CD4-positive, alpha-beta T cell (primary cell): ENCODE data around the gene ZNF804B. TPM values are rescaled to one million over a fixed set of nuclear protein-coding genes. Genes with fewer than 3 reads are reported as not detected.

Experiments
- ATAC-seq: fragments of 200-7000 bp; cut with Tn5 transposase; one replicate; pipeline ENCODE4 v1.10.0; 2022; ENCODE audit warnings: mild to moderate bottlenecking; ENCODE audit not compliant: poor library complexity
- CTCF ChIA-PET: fragments of 350-600 bp; sonication (Branson Sonifier 250); formaldehyde crosslinking; loops from one replicate; lab custom pipeline; 2021; ENCODE audit warnings: antibody characterized with exemption, inconsistent platforms; lab: Charles Lee
- POLR2A ChIA-PET: fragments of 350-600 bp; sonication (Branson Sonifier 250); formaldehyde crosslinking; loops from one replicate; lab custom pipeline; 2021; ENCODE audit warnings: antibody characterized with exemption, inconsistent platforms; lab: Charles Lee
- DNase-seq, 14 experiments: peaks; one replicate each; pipeline ENCODE4 v3.0.0-alpha.2; 2013 to 2020; ENCODE audit warnings: mixed read lengths in 2 of 14
- H3K27ac ChIP-seq, 2 donors: one replicate each; pipeline versions ENCODE4 v1.5.1 to v1.7.0; 2013; ENCODE audit warnings: low read length in 2 of 2, low read depth in 1 of 2, mild to moderate bottlenecking in 1 of 2
- H3K27me3 ChIP-seq, 2 experiments: 1 replicate in 1 of 2; 2 replicates in 1 of 2; pipeline versions ENCODE4 v1.6.1 to v1.7.0; 2013; ENCODE audit warnings: low read length in 2 of 2, control low read depth in 1 of 2, mild to moderate bottlenecking in 1 of 2, moderate library complexity in 1 of 2; ENCODE audit not compliant: insufficient read depth in 2 of 2, control insufficient read depth in 1 of 2
- H3K36me3 ChIP-seq: one replicate; pipeline ENCODE4 v1.6.1; 2013; ENCODE audit warnings: low read length, control low read depth; ENCODE audit not compliant: insufficient read depth
- H3K4me1 ChIP-seq: one replicate; pipeline ENCODE4 v1.6.1; 2013; ENCODE audit warnings: low read length, control low read depth; ENCODE audit not compliant: insufficient read depth
- H3K4me3 ChIP-seq: one replicate; pipeline ENCODE4 v1.5.1; 2013; ENCODE audit warnings: mild to moderate bottlenecking, low read length, moderate library complexity
- H3K9me3 ChIP-seq, 2 experiments: 1 replicate in 1 of 2; 2 replicates in 1 of 2; pipeline versions ENCODE4 v1.6.1 to v1.7.0; 2013; ENCODE audit warnings: low read length in 2 of 2, mild to moderate bottlenecking in 2 of 2, control low read depth in 1 of 2, moderate library complexity in 1 of 2; ENCODE audit not compliant: control insufficient read depth in 1 of 2, insufficient read depth in 1 of 2
- H3K27ac Mint-ChIP-seq: one replicate; pipeline ENCODE4 v1.8.0; 2020; ENCODE audit warnings: mixed read lengths
- H3K27me3 Mint-ChIP-seq: one replicate; pipeline ENCODE4 v1.8.0; 2021; ENCODE audit warnings: mixed read lengths
- H3K36me3 Mint-ChIP-seq: one replicate; pipeline ENCODE4 v1.8.0; 2021; ENCODE audit warnings: low read depth, mixed read lengths
- H3K4me1 Mint-ChIP-seq: one replicate; pipeline ENCODE4 v1.8.0; 2021; ENCODE audit warnings: low read depth, mixed read lengths
- H3K4me3 Mint-ChIP-seq: one replicate; pipeline ENCODE4 v1.8.0; 2020; ENCODE audit warnings: mild to moderate bottlenecking, mixed read lengths
- H3K9me3 Mint-ChIP-seq: one replicate; pipeline ENCODE4 v1.8.0; 2020; ENCODE audit warnings: mixed read lengths
- CTCF ChIP-seq: fragments of 200-600 bp; IDR thresholded peaks from one replicate; pipeline ENCODE4 v1.8.0; 2022; ENCODE audit warnings: antibody characterized with exemption, mild to moderate bottlenecking
- intact Hi-C, 2 experiments: fragments of 100-400 bp; cut with DNase I in 1 of 2; cut with micrococcal nuclease in 1 of 2; formaldehyde crosslinking; loops; one replicate each; pipeline versions ENCODE4 v1.15.1 to v1.9.0; 2023 to 2025; cut with DNase I, micrococcal nuclease
- total RNA-seq, 174 experiments: library from RNA in 2 of 174; stranded (reverse) in 2 of 174; gene quantifications; one replicate each; pipeline ENCODE4 v1.2.3 and lab custom pipeline; 2021 to 2026

ZNF804B gene
- total RNA-seq, 2 experiments from 2014 or later, result not detected

DNA sequence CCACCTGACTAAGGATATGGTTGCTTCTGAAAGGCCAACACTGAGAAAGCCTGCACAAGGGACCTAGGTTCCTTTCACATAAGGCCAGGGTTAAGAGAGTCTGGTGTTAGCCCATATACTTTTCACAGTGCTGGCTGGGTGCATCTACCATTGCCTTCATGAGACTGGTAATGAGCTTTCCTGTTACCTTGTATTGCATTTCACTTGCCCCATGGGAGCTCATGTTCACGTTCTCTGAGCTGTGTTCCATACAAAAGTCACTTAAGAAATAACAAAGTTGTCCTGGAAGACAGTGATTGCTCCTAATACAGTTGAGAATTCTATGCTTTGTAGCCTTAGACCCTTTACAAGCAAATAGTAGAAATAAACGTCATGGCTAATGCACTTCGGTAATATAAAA, 373.9 kb downstream of the ZNF804B start:
- H3K4me1 Mint-ChIP-seq, result no peaks in the 10 kb centered on the region
- no peak for ATAC-seq

DNA sequence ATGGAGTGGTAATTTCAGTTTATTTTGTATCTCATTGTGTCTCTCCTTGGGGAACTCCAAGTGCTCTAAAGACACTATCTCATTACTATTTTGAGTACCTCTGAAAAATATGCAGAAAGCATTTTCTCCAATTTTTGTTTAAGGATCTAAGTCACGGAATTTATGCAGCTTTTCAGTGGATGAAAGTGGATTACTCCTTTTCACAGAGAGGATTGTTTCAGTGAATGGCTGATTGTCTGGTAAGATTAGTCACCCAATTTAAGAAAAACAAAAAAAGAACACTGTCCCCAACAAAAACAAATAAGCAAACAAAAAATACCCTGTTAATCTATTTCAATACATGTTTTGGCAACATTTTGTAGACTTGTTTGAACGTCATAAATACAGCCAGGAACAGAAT, 374.3 kb downstream of the ZNF804B start:
- no peak for TF ChIP-seq CTCF
- POLR2A ChIA-PET, result no interaction called here
- Mint-ChIP-seq H3K36me3 (no peaks in the 10 kb centered on the region), H3K4me3 (no peak overlapping the region), H3K9me3 (peaks cover 2% of the 10 kb centered on the region), H3K4me1 (no peaks in the 10 kb centered on the region), H3K27me3 (no peaks in the 10 kb centered on the region), H3K27ac (no peak overlapping the region)
- H3K27me3 ChIP-seq, result no peaks in the 10 kb centered on the region
- ATAC-seq (no peak), DNase-seq (no peak)
- H3K36me3 ChIP-seq, result no peaks in the 10 kb centered on the region
- intact Hi-C loops, result no loop called here
- peaks cover 0 to 4% of the 10 kb centered on the region in 2 experiments for H3K9me3 ChIP-seq
- H3K27ac ChIP-seq, result no peak overlapping the region
- no peaks in the 10 kb centered on the region for H3K4me1 ChIP-seq
- CTCF ChIA-PET, result no interaction called here
- H3K4me3 ChIP-seq, result no peak overlapping the region

More for the DNA sequence above, 373.9 kb downstream of the ZNF804B start:
- Histone ChIP-seq H3K36me3 (no peaks in the 10 kb centered on the region), H3K27ac (no peak overlapping the region), H3K4me1 (no peaks in the 10 kb centered on the region), H3K4me3 (no peak overlapping the region), H3K9me3 (peaks cover 0 to 4% of the 10 kb centered on the region in 2 experiments), H3K27me3 (no peaks in the 10 kb centered on the region)
- no peaks in the 10 kb centered on the region for H3K9me3 Mint-ChIP-seq
- intact Hi-C loops, result no loop called here
- DNase-seq, result no peak
- CTCF ChIA-PET, result no interaction called here
- no peak overlapping the region for H3K4me3 Mint-ChIP-seq
- TF ChIP-seq CTCF, result no peak
- H3K27me3 Mint-ChIP-seq, result no peaks in the 10 kb centered on the region
- POLR2A ChIA-PET, result no interaction called here
- H3K36me3 Mint-ChIP-seq, result no peaks in the 10 kb centered on the region
- H3K27ac Mint-ChIP-seq, result no peak overlapping the region

DNA sequence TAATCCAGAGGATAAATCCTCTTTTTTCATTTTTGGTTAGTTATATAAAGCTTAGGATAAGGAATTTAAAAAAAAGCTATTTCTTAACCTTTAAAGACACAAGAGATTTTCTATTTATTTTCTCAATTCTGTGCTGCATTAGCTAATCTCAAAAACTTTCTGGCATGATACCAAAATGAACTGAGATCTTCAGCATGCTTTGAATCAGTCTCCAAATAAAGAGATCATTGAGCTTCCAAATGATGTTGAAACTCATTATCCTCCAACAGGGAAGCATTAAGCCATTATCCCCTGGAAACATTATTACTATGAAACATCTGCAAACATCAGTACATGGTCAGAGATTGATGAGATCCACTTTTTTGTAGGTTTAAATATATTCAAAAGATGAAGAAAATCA, 386.3 kb downstream of the ZNF804B start:
- no peaks in the 10 kb centered on the region for H3K36me3 ChIP-seq
- Mint-ChIP-seq H3K36me3 (no peaks in the 10 kb centered on the region), H3K27me3 (no peaks in the 10 kb centered on the region), H3K27ac (no peak overlapping the region), H3K4me1 (no peaks in the 10 kb centered on the region), H3K9me3 (no peaks in the 10 kb centered on the region), H3K4me3 (no peak overlapping the region)
- H3K4me1 ChIP-seq, result no peaks in the 10 kb centered on the region
- no peak for TF ChIP-seq CTCF
- POLR2A ChIA-PET, result no interaction called here
- no peak overlapping the region for H3K4me3 ChIP-seq
- H3K27ac ChIP-seq, result no peak overlapping the region
- DNase-seq, result no peak
- no peaks in the 10 kb centered on the region for H3K9me3 ChIP-seq
- no peaks in the 10 kb centered on the region for H3K27me3 ChIP-seq
- ATAC-seq, result no peak
- intact Hi-C loops, result no loop called here
- CTCF ChIA-PET, result no interaction called here
